Progenitor cell of endocrine pancreas (in vitro differentiated cells): ENCODE results near the gene FAHD1. TPM values are rescaled to one million over a fixed set of nuclear protein-coding genes. Genes with fewer than 3 reads are reported as not detected.

ENCODE experiments used
- DNase-seq: peaks from one replicate; pipeline ENCODE4 v3.0.0; 2021; ENCODE audit warnings: low spot score; ENCODE audit not compliant: unreplicated experiment
- H3K27ac Mint-ChIP-seq: 2 replicates; pipeline ENCODE4 v1.8.0; 2021; ENCODE audit warnings: mild to moderate bottlenecking, moderate library complexity, mixed read lengths
- H3K27me3 Mint-ChIP-seq: 2 replicates; pipeline ENCODE4 v1.8.0; 2021; ENCODE audit warnings: mixed read lengths
- H3K36me3 Mint-ChIP-seq: 2 replicates; pipeline ENCODE4 v1.8.0; 2022; ENCODE audit warnings: mixed read lengths; ENCODE audit not compliant: insufficient read depth
- H3K4me1 Mint-ChIP-seq: 2 replicates; pipeline ENCODE4 v1.8.0; 2021; ENCODE audit warnings: low read depth, mixed read lengths
- H3K4me3 Mint-ChIP-seq: 2 replicates; pipeline ENCODE4 v1.8.0; 2021; ENCODE audit warnings: low read depth, mild to moderate bottlenecking, moderate library complexity, mixed read lengths
- H3K9me3 Mint-ChIP-seq: 2 replicates; pipeline ENCODE4 v1.8.0; 2021; ENCODE audit warnings: low read depth, mixed read lengths
- total RNA-seq: library from RNA; stranded (reverse); gene quantifications from 2 replicates; pipeline ENCODE4 v1.2.1, GENCODE V29; 2021
- TF ChIP-seq, protein P1 (sequence below): fragments of 200-600 bp; sonication (generic); IDR thresholded peaks from one replicate; pipeline ENCODE4 v1.5.0; 2021; ENCODE audit warnings: antibody characterized with exemption, mild to moderate bottlenecking; ENCODE audit not compliant: unreplicated experiment

FAHD1 gene
- total RNA-seq, 1 donor from 2014 or later: 26.3 TPM

GRCh38 chr16:1809281-1809801 lies 17.7 kb upstream of the FAHD1 start:
- Mint-ChIP-seq H3K36me3 (peaks cover 29% of the 10 kb centered on the region), H3K9me3 (no peaks in the 10 kb centered on the region), H3K27ac (no peak overlapping the region), H3K4me1 (no peaks in the 10 kb centered on the region), H3K27me3 (no peaks in the 10 kb centered on the region), H3K4me3 (no peak overlapping the region)
- TF ChIP-seq, protein P1, sequence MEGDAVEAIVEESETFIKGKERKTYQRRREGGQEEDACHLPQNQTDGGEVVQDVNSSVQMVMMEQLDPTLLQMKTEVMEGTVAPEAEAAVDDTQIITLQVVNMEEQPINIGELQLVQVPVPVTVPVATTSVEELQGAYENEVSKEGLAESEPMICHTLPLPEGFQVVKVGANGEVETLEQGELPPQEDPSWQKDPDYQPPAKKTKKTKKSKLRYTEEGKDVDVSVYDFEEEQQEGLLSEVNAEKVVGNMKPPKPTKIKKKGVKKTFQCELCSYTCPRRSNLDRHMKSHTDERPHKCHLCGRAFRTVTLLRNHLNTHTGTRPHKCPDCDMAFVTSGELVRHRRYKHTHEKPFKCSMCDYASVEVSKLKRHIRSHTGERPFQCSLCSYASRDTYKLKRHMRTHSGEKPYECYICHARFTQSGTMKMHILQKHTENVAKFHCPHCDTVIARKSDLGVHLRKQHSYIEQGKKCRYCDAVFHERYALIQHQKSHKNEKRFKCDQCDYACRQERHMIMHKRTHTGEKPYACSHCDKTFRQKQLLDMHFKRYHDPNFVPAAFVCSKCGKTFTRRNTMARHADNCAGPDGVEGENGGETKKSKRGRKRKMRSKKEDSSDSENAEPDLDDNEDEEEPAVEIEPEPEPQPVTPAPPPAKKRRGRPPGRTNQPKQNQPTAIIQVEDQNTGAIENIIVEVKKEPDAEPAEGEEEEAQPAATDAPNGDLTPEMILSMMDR: no peak
- DNase-seq: no peak

- Mint-ChIP-seq H3K4me1 (no peaks in the 10 kb centered on the region), H3K36me3 (peaks cover 31% of the 10 kb centered on the region), H3K9me3 (no peaks in the 10 kb centered on the region), H3K27me3 (no peaks in the 10 kb centered on the region), H3K4me3 (no peak overlapping the region), H3K27ac (no peak overlapping the region)
- TF ChIP-seq, protein P1: no peak
- no peak for DNase-seq
Observed at GRCh38 chr16:1810106-1810505, 16.9 kb upstream of the FAHD1 start.

GRCh38 chr16:1810536-1810935 lies 16.5 kb upstream of the FAHD1 start:
- DNase-seq: no peak
- H3K27ac Mint-ChIP-seq: no peak overlapping the region
- peaks cover 33% of the 10 kb centered on the region for H3K36me3 Mint-ChIP-seq
- H3K4me1 Mint-ChIP-seq: no peaks in the 10 kb centered on the region
- no peak overlapping the region for H3K4me3 Mint-ChIP-seq
- TF ChIP-seq, protein P1: no peak
- H3K9me3 Mint-ChIP-seq: no peaks in the 10 kb centered on the region
- H3K27me3 Mint-ChIP-seq: no peaks in the 10 kb centered on the region

DNA sequence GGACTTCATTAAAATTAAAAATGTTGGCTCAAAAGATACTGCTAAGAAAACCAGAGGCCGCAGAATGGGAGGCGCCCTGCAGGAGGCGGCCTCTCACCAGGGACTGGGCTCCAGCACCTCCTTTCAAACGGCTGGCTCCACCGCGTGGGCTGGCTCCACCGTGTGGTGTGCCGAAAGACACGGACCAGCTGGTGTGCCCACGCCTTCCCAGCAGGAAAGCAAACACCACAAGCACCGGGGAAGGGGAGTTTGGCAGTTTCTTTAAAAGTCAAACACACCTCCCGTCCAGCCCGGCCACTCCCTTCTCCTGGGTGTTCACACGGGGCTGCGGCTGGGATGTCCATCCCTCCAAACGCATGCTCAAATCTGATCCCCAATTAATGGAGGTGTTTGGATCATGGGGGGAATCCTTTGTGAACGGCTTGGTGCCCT lies 14.3 kb upstream of the FAHD1 start:
- H3K9me3 Mint-ChIP-seq: no peaks in the 10 kb centered on the region
- no peak overlapping the region for H3K27ac Mint-ChIP-seq
- peaks cover 18% of the 10 kb centered on the region for H3K36me3 Mint-ChIP-seq
- no peaks in the 10 kb centered on the region for H3K27me3 Mint-ChIP-seq
- TF ChIP-seq, protein P1: peak; percentile 54
- no peak overlapping the region for H3K4me3 Mint-ChIP-seq
- no peaks in the 10 kb centered on the region for H3K4me1 Mint-ChIP-seq
- no peak for DNase-seq

DNA sequence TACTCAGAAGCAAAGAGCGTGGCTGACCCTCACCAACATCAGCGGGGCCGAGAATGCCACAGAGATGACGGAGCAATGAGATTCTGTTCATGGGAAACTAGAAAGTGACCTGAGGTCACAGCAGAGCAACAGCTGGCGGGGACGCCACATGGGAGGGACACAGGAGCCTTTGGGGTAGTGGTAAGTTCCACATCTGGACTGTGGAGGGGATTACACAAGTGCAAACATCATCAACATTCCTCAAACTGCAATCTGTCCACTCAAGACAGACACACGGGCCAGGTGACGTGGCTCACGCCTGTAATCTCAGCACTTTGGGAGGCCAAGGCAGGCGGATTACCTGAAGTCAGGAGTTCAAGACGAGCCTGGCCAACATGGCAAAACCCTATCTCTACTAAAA lies 11.5 kb upstream of the FAHD1 start:
- Mint-ChIP-seq H3K27ac (no peak overlapping the region), H3K36me3 (peaks cover 16% of the 10 kb centered on the region), H3K27me3 (no peaks in the 10 kb centered on the region), H3K4me1 (no peaks in the 10 kb centered on the region), H3K4me3 (no peak overlapping the region), H3K9me3 (no peaks in the 10 kb centered on the region)
- no peak for DNase-seq
- TF ChIP-seq, protein P1: no peak
